MCF 10A (cell line): ENCODE data around the gene RGP1. TPM values are rescaled to one million over a fixed set of nuclear protein-coding genes. Genes with fewer than 3 reads are reported as not detected.

Experiments
- BruUV-seq: library from RNA; stranded (reverse); fragments of 400-500 nt; replicated peaks from 2 replicates; lab custom pipeline; 2021; lab: Mats Ljungman, UMichigan
- CTCF ChIA-PET: fragments of 300-600 bp; sonication (Branson Sonifier 250); formaldehyde crosslinking; extraction: SDS; loops from one replicate; lab custom pipeline; 2021; ENCODE audit warnings: antibody characterized with exemption, inconsistent platforms; lab: Yijun Ruan, JAX
- POLR2A ChIA-PET: fragments of 300-600, 350-650 bp; sonication (Branson Sonifier 250); formaldehyde crosslinking; extraction: SDS; loops from one replicate; lab custom pipeline; 2020; ENCODE audit warnings: antibody characterized with exemption, inconsistent platforms; lab: Yijun Ruan, JAX
- DNase-seq: peaks from one replicate; pipeline ENCODE4 v3.0.0-alpha.2; 2018; ENCODE audit not compliant: unreplicated experiment
- H3K27ac Mint-ChIP-seq: one replicate; pipeline ENCODE4 v1.8.0; 2022; ENCODE audit warnings: mild to moderate bottlenecking, low read depth, mixed read lengths; ENCODE audit not compliant: unreplicated experiment
- H3K27me3 Mint-ChIP-seq: one replicate; pipeline ENCODE4 v1.8.0; 2022; ENCODE audit warnings: mixed read lengths; ENCODE audit not compliant: insufficient read depth, unreplicated experiment
- H3K36me3 Mint-ChIP-seq: one replicate; pipeline ENCODE4 v1.8.0; 2022; ENCODE audit warnings: mild to moderate bottlenecking, moderate library complexity, mixed read lengths; ENCODE audit not compliant: insufficient read depth, unreplicated experiment
- H3K4me1 Mint-ChIP-seq: one replicate; pipeline ENCODE4 v1.8.0; 2022; ENCODE audit warnings: mixed read lengths; ENCODE audit not compliant: insufficient read depth, unreplicated experiment
- H3K4me3 Mint-ChIP-seq: one replicate; pipeline ENCODE4 v1.8.0; 2022; ENCODE audit warnings: mild to moderate bottlenecking, moderate library complexity, mixed read lengths; ENCODE audit not compliant: unreplicated experiment
- H3K9me3 Mint-ChIP-seq: one replicate; pipeline ENCODE4 v1.8.0; 2022; ENCODE audit warnings: mixed read lengths; ENCODE audit not compliant: unreplicated experiment
- CTCF ChIP-seq: fragments of 200-600 bp; IDR thresholded peaks from one replicate; pipeline ENCODE4 v1.8.0; 2022; ENCODE audit warnings: antibody characterized with exemption, mild to moderate bottlenecking; ENCODE audit not compliant: unreplicated experiment
- intact Hi-C: fragments of 100-400 bp; cut with micrococcal nuclease; formaldehyde crosslinking; loops from 2 replicates; pipeline ENCODE4 v1.14.1; 2022
- total RNA-seq: library from RNA; stranded (reverse); gene quantifications from 2 replicates; pipeline ENCODE4 v1.2.3, GENCODE V29; 2022

RGP1 gene
- total RNA-seq, 1 experiment from 2014 or later: 35.8 TPM

GRCh38 chr9:35706951-35707350 is 42.1 kb upstream of the RGP1 start:
- intact Hi-C loops: no loop called here
- H3K27ac Mint-ChIP-seq: no peak overlapping the region
- DNase-seq: no peak
- no TSS peak for BruUV-seq
- peaks cover 70% of the 10 kb centered on the region for H3K36me3 Mint-ChIP-seq
- H3K9me3 Mint-ChIP-seq: no peaks in the 10 kb centered on the region
- H3K27me3 Mint-ChIP-seq: no peaks in the 10 kb centered on the region
- no peaks in the 10 kb centered on the region for H3K4me1 Mint-ChIP-seq
- no peak for TF ChIP-seq CTCF
- ChIA-PET CTCF (interaction anchor here (0.5 to 12.5 kb wide), 7 partner anchors 13 to 89 kb away, joined by 3 to 155 read pairs (median 4); partner anchors contain the start of gene CCDC107), POLR2A (interaction anchor here (1.1 kb wide), 1 partner anchor 12 kb away, joined by 3 read pairs; no protein-coding TSS in a partner anchor)
- no peak overlapping the region for H3K4me3 Mint-ChIP-seq

- no peaks in the 10 kb centered on the region for H3K9me3 Mint-ChIP-seq
These were observed 40.9 kb upstream of the RGP1 start for GRCh38 chr9:35708146-35708545.

DNA sequence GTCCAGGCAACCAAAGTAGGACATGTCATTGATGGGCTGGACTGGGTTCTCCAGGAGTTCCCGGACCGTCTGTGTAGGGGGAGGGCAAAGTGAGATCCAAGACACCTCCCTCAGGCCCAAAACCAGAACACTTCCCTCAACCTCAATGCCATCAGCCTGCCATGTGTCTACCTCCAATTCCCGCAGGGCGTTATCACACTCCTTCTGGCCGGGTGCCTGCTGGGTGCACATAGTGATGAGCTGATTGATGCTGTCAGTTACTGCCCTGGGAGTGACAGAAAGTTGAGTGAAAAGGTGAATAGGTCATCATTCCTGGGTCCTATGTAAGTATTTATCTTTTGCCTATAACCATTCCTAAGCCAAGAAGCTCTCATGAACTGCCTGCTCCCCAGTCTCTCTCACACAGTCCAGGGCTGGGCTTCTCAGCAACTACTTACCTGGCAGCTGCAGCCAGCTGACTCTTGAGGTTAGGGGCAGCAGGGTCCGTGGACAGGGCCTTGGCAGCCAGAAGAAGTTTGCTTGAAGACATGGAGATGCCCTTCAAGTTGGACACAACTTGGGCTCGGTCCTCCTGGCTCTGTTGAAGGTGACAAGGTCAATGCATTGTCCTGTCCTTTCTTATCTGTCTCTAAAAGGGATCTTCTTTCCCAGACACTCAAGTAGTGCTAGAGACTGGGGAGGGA is 38.1 kb upstream of the RGP1 start:
- Mint-ChIP-seq H3K36me3 (peaks cover 94% of the 10 kb centered on the region), H3K9me3 (no peaks in the 10 kb centered on the region), H3K27ac (no peak overlapping the region), H3K4me1 (peaks cover 6% of the 10 kb centered on the region), H3K4me3 (no peak overlapping the region), H3K27me3 (no peaks in the 10 kb centered on the region)
- CTCF ChIA-PET: interaction anchor here (0.6 to 12.5 kb wide), 4 partner anchors 9 to 1500 kb away, joined by 3 to 155 read pairs (median 3); partner anchors contain the start of gene TPM2
- POLR2A ChIA-PET: interaction anchor here (1.1 kb wide), 1 partner anchor 14 kb away, joined by 3 read pairs; no protein-coding TSS in a partner anchor
- no peak for DNase-seq
- TSS peak; percentile 41 for BruUV-seq
- no peak for TF ChIP-seq CTCF
- intact Hi-C loops: no loop called here

More at GRCh38 chr9:35708146-35708545, 40.9 kb upstream of the RGP1 start:
- peaks cover 82% of the 10 kb centered on the region for H3K36me3 Mint-ChIP-seq
- H3K4me1 Mint-ChIP-seq: no peaks in the 10 kb centered on the region
- H3K27me3 Mint-ChIP-seq: no peaks in the 10 kb centered on the region
- H3K4me3 Mint-ChIP-seq: no peak overlapping the region
- no peak for DNase-seq
- ChIA-PET CTCF (interaction anchor here (0.7 to 12.5 kb wide), 5 partner anchors 14 to 202 kb away, joined by 3 to 155 read pairs (median 5); partner anchors contain the start of gene CCDC107), POLR2A (interaction anchor here (0.7 to 1.3 kb wide), 5 partner anchors 9 to 623 kb away, joined by 3 to 4 read pairs (median 3); no protein-coding TSS in a partner anchor)
- no peak for TF ChIP-seq CTCF
- intact Hi-C loops: no loop called here
- BruUV-seq: no TSS peak
- H3K27ac Mint-ChIP-seq: no peak overlapping the region
